Ovary (tissue), 9 donors: ENCODE data around the gene ACKR2. TPM values are rescaled to one million over a fixed set of nuclear protein-coding genes. Genes with fewer than 3 reads are reported as not detected.
"Not testable (repeated sequence)": the region's sequence is repeated elsewhere in the genome, so short reads cannot be mapped to it uniquely, and the experiment has no call there.

Source experiments
- DNase-seq, 5 donors: peaks; one replicate each; pipeline ENCODE4 v3.0.0-alpha.2; 2019 to 2020
- H3K27ac ChIP-seq, 2 donors: fragments of 200-600 bp; one replicate each; pipeline versions ENCODE4 v1.5.1 to v1.8.0; 2019 to 2022
- H3K27me3 ChIP-seq: fragments of 200-600 bp; one replicate; pipeline ENCODE4 v1.8.0; 2022
- H3K36me3 ChIP-seq: fragments of 200-600 bp; sonication (generic); one replicate; pipeline ENCODE4 v1.5.1; 2019
- H3K4me1 ChIP-seq: one replicate; pipeline ENCODE4 v1.8.1; 2013; ENCODE audit warnings: mild to moderate bottlenecking, moderate library complexity; ENCODE audit not compliant: insufficient read depth
- H3K4me3 ChIP-seq: fragments of 200-600 bp; sonication (generic); one replicate; pipeline ENCODE4 v1.5.1; 2017
- H3K9me3 ChIP-seq, 2 donors: fragments of 200-600 bp in 1 of 2; sonication (generic) in 1 of 2; one replicate each; pipeline versions ENCODE4 v1.5.1 to v1.8.1; 2013 to 2019; ENCODE audit warnings: mild to moderate bottlenecking in 1 of 2, moderate library complexity in 1 of 2
- EP300 ChIP-seq: sonication (generic); formaldehyde crosslinking; IDR thresholded peaks from one replicate; pipeline ENCODE4 v1.6.1; 2017; ENCODE audit warnings: antibody characterized with exemption
- POLR2A ChIP-seq: fragments of 450-650 bp; IDR thresholded peaks from one replicate; pipeline ENCODE4 v1.6.1; 2017; ENCODE audit warnings: antibody characterized with exemption, mild to moderate bottlenecking, moderate library complexity
- WGBS, 3 donors: extraction: QIAGEN DNeasy Blood & Tissue Kit in 1 of 3; methylation state at CpG; one replicate each; pipeline versions ENCODE4 v1.1.5 to v1.1.7; 2013 to 2017; 5-methylcytosine and 5-hydroxymethylcytosine counted together
- intact Hi-C, 4 donors: fragments of 100-400 bp; cut with DNase I; formaldehyde crosslinking; loops; one replicate each; pipeline versions ENCODE4 v1.11.0 to v1.15.1; 2022 to 2023
- polyA plus RNA-seq, 2 donors: library from polyadenylated mRNA; stranded (reverse); fragments of 200-250 nt in 1 of 2; fragments of 350-450 nt in 1 of 2; fragmentation: Illumina TruSeq in 1 of 2; extraction: RNeasy Lipid Tissue Mini Kit (QIAGEN cat#74804) in 1 of 2; gene quantifications; one replicate each; pipeline ENCODE4 v1.2.3, GENCODE V29; 2013 to 2014
- total RNA-seq, 7 donors: library from RNA; depleted of rRNA in 2 of 7; stranded (reverse); fragments of >200 nt in 2 of 7; fragmentation: NEBNext Ultra II Directional in 3 of 7; extraction: Animal tissue kit (Norgen Biotek cat#: 25700) in 3 of 7; gene quantifications; one replicate each; pipeline versions ENCODE4 v1.1.0 to v1.2.4, GENCODE V29; 2016 to 2023
- TF ChIP-seq, protein P1 (sequence below), 3 donors: fragments of 450-650 bp in 2 of 3; fragments of 200-600 bp in 1 of 3; IDR thresholded peaks; one replicate each; pipeline versions ENCODE4 v1.5.1 to v1.8.0; 2016 to 2022; ENCODE audit warnings: antibody characterized with exemption in 3 of 3, mild to moderate bottlenecking in 1 of 3
- donor health status: DM: no; HTN: no; CAD: no; lungs with moderate emphysema.
- donor health status: DM: no; HTN: no; CAD: no.
- donor health status: Bipolar disorder and iron deficiency.
- donor health status: DM: yes; HTN: yes; CAD: no.
- donor health status: DM: no; HTN: no; CAD: no.
- donor health status: DM: yes; HTN: yes; CAD: no.

Gene ACKR2
- total and polyA plus RNA-seq, 9 donors = 0.33 to 4.4 (median 1.0) TPM

- intact Hi-C loops = no loop called here
- TF ChIP-seq, protein P1, sequence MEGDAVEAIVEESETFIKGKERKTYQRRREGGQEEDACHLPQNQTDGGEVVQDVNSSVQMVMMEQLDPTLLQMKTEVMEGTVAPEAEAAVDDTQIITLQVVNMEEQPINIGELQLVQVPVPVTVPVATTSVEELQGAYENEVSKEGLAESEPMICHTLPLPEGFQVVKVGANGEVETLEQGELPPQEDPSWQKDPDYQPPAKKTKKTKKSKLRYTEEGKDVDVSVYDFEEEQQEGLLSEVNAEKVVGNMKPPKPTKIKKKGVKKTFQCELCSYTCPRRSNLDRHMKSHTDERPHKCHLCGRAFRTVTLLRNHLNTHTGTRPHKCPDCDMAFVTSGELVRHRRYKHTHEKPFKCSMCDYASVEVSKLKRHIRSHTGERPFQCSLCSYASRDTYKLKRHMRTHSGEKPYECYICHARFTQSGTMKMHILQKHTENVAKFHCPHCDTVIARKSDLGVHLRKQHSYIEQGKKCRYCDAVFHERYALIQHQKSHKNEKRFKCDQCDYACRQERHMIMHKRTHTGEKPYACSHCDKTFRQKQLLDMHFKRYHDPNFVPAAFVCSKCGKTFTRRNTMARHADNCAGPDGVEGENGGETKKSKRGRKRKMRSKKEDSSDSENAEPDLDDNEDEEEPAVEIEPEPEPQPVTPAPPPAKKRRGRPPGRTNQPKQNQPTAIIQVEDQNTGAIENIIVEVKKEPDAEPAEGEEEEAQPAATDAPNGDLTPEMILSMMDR (IDR thresholded peaks at IDR 0.05) = no peak
- Histone ChIP-seq H3K27me3 (no peaks in the 10 kb centered on the region), H3K9me3 (no peaks in the 10 kb centered on the region), H3K4me3 (no peak overlapping the region), H3K4me1 (peaks cover 4% of the 10 kb centered on the region), H3K36me3 (no peaks in the 10 kb centered on the region), H3K27ac (no peak overlapping the region)
- DNase-seq = no peak
- WGBS, 3 donors = 73 to 77% (median 74%) methylated on average over 7 of the region's 7 CpGs
These were observed 67.9 kb downstream of the ACKR2 start for GRCh38 chr3:42876940-42877720.

DNA sequence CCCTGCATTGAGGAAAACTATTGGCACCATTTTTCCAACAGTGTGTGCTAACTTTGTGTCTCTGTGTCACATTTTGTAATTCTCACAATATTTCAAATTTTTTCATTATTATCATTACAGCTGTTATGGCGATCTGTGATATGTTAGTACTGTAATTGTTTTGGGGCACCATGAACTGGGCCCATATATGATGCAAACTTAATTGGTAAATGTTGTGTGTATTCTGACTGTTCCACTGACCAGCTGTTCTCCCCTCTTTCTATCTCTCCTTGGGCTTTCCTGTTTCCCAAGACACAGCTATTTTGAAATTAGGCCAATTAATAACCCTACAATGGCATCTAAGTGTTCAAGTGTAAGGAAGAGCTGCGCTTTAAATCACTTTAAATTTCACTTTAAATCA lies 68.6 kb downstream of the ACKR2 start:
- intact Hi-C loops = loop anchor here in 1 of 4 donors (1.0 kb wide), 1 partner anchor 45 kb away; no protein-coding TSS in a partner anchor
- no peaks in the 10 kb centered on the region for H3K27me3 ChIP-seq
- no peaks in the 10 kb centered on the region for H3K36me3 ChIP-seq
- no peak overlapping the region for H3K27ac ChIP-seq
- no peak overlapping the region for H3K4me3 ChIP-seq
- no peak for TF ChIP-seq EP300
- TF ChIP-seq, protein P1 (IDR thresholded peaks at IDR 0.05) = no peak
- no peak for TF ChIP-seq POLR2A
- H3K4me1 ChIP-seq = peaks cover 4% of the 10 kb centered on the region
- no peaks in the 10 kb centered on the region for H3K9me3 ChIP-seq
- DNase-seq = no peak
- WGBS, 3 donors = 64 to 66% (median 64%) methylated on average over 2 of the region's 2 CpGs

DNA sequence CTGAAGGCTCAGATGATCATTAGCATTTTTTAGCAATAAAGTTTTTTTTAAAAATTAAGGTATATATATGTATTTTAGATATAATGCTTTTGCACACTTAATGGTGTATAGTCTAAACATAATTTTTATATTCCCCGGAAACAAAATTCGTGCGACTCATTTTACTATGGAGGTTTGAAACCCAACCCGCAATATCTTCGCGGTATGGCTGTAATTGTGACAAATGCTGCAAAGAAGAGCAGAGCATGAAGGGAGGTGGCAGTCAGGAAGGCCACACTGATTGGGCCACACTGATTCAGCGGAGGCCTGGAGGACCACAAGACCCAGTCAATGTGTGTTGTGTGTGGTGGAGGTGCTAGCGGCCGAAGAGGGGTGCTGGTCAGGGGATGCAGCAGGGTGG lies 70.9 kb downstream of the ACKR2 start:
- DNase-seq = peak in 1 of 5 donors; percentile 18
- Histone ChIP-seq H3K36me3 (no peaks in the 10 kb centered on the region), H3K9me3 (no peaks in the 10 kb centered on the region), H3K4me3 (peak overlapping the region; percentile 74), H3K4me1 (peaks cover 4% of the 10 kb centered on the region), H3K27me3 (no peaks in the 10 kb centered on the region), H3K27ac (peak overlapping the region in 1 of 2 donors; percentile 52)
- 87 to 91% (median 88%) methylated on average over 9 of the region's 9 CpGs for WGBS, 3 donors
- intact Hi-C loops = loop anchor here in 3 of 4 donors (2.0 to 5.0 kb wide), 3 partner anchors 97 to 99 kb away; no protein-coding TSS in a partner anchor
- TF ChIP-seq EP300 (no peak), POLR2A (no peak)
- TF ChIP-seq, protein P1 (IDR thresholded peaks at IDR 0.05) = no peak

DNA sequence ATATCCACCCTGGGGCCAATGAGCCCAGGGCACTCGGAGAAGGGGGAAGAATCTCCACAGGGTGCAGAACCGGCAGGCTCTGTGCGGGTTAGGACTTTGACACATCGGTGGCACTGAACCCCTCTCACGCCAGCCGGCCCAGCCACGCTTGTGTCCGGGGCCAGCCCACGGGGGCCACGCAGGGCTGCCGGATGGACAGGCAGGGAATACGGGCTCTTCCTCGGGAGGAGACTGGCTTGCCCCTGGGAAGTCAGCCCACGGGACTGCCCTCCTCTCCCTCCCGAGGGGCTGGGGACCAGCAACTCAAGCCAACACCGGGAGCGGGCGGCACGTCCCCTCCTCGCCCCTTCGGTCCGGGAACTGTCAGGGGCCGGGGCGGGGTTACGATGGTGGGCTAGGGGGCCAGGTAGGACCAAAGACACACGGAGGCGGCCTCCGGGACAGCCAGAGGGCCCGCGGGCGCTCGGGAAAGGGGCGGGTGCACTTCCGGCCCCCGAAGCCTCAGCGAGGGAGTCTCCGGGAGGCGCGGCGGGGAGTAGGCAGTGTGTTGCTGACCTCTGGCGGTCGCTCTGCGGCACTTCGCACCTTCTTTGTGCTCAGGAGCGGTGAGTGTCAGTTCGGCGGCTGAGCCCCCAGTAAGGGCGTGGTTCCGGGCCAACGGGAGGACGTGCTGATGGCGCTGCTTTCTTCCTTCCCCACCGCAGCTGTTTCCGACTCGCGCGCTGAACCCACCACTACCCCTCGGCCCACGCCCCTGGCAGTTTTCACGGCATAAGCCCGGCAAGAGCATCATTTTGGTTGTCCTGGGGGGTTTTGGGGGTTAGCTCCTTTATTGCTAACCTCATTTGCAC lies 71.6 kb downstream of the ACKR2 start:
- Histone ChIP-seq H3K27me3 (no peaks in the 10 kb centered on the region), H3K27ac (peak overlapping the region; percentile 33 to 52), H3K9me3 (no peaks in the 10 kb centered on the region), H3K4me1 (peaks cover 4% of the 10 kb centered on the region), H3K4me3 (peak overlapping the region; percentile 74), H3K36me3 (no peaks in the 10 kb centered on the region)
- no peak for TF ChIP-seq POLR2A
- TF ChIP-seq, protein P1 (IDR thresholded peaks at IDR 0.05) = peak; percentile 83 to 90 (median 88)
- WGBS, 3 donors = 2 to 5% (median 5%) methylated on average over 43 to 61 of the region's 61 CpGs
- intact Hi-C loops = loop anchor here in 3 of 4 donors (2.0 to 5.0 kb wide), 3 partner anchors 98 to 100 kb away; no protein-coding TSS in a partner anchor
- DNase-seq = peak; percentile 80 to 88 (median 86)

- intact Hi-C loops = loop anchor here in 1 of 4 donors (5.0 kb wide), 1 partner anchor 101 kb away; no protein-coding TSS in a partner anchor
- not testable (repeated sequence) for H3K27me3 ChIP-seq, H3K27ac ChIP-seq, H3K4me3 ChIP-seq, DNase-seq, H3K36me3 ChIP-seq, H3K9me3 ChIP-seq, H3K4me1 ChIP-seq
- WGBS, 3 donors = 66 to 77% (median 69%) methylated on average over 6 of the region's 6 CpGs
These were observed 74.1 kb downstream of the ACKR2 start for GRCh38 chr3:42883251-42883930.
